Epithelial cell of prostate (primary cell): ENCODE measurements around the gene CD99L2.
"Not testable (repeated sequence)": the region's sequence is repeated elsewhere in the genome, so short reads cannot be mapped to it uniquely, and the experiment has no call there.

Source experiments
- DNase-seq: peaks from one replicate; pipeline ENCODE4 v3.0.0-alpha.2; 2011; ENCODE audit warnings: low read depth, low spot score
- H3K27ac ChIP-seq: fragments of 450-650 bp; 2 replicates; pipeline ENCODE4 v1.5.1; 2017; ENCODE audit warnings: mild to moderate bottlenecking

Gene CD99L2

GRCh38 chrX:150897421-150898320, 797 bp downstream of the CD99L2 start:
- no peak for DNase-seq
- peak overlapping the region; percentile 43 for H3K27ac ChIP-seq

GRCh38 chrX:150896632-150897031, 1.8 kb downstream of the CD99L2 start:
- H3K27ac ChIP-seq: no peak overlapping the region
- DNase-seq: no peak

DNA sequence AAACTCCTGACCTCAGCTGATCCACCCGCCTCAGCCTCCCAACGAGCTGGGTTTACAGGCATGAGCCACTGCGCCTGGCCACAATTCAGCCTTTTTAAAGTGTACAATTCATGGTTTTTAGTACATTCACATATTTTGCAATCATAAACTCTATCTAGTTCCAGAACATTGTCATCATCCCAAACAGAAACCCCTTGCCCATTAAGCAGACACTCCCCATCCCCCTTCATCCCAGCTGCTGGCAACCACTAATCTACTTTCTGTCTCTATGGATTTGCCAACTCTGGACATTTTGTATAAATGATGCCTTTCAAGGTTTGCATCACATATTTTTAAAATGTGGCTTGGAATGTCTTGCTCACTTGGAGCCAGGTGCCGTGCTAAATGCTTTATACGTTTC, 4.5 kb downstream of the CD99L2 start:
- H3K27ac ChIP-seq: no peak overlapping the region
- no peak for DNase-seq

DNA sequence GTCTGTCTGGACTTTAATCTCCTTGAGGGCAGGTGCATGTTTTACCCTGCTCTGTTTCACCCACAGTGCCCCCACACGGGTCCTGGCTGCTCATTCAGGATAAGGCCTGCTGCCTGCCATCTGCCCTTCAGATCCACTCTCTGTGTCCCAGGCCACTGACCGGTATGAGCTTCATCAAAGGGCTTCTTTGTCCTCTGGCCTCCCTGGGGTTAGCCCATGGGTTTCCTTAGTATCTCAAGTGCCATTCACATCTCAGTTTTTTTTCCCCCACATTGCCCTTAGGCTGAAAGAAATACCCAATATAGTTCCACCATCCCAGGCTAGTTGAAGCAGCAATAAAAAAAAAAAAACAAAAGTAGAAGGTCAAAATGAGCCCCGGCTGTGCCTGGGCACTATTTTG, 9.3 kb downstream of the CD99L2 start:
- no peak for DNase-seq
- no peak overlapping the region for H3K27ac ChIP-seq

GRCh38 chrX:150887906-150888465, 10.5 kb downstream of the CD99L2 start:
- DNase-seq: no peak
- peak overlapping the region; percentile 22 for H3K27ac ChIP-seq

DNA sequence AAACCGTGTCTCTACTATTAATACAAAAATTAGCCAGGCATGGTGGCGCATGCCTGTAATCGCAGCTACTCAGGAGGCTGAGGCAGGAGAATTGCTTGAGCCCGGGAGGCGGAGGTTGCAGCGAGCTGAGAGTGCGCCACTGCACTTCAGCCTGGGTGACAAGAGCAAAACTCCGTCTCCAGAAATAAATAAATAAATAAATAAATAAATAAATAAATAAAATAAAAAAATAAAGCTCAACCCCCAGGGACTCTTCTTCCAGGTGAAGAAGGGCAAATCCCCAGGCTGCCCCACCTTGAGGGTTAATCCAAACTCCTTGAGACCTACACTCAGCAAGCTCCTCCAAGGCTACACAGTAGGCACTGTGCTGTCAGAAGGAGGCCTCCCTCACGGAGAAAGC, 11.2 kb downstream of the CD99L2 start:
- DNase-seq, H3K27ac ChIP-seq: not testable (repeated sequence)

DNA sequence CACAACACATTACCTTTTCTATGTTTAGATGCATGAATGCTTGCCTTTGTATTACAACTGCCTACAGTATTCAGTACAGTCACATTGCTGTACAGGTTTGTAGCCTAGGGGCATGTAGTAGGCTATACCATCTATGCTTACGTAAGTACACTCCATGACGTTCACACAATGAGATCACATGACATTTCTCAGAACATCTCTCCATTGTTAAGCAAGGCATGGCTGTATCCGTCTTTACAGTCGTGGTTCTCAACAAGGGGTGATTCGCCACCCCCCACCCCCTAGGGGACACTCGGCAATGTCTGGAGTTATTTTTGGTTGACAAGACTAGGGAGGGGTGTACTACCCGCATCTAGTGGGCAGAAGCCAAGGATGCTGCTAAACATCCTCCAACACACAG, 12.1 kb downstream of the CD99L2 start:
- no peak overlapping the region for H3K27ac ChIP-seq
- no peak for DNase-seq

GRCh38 chrX:150880808-150881165, 17.7 kb downstream of the CD99L2 start:
- DNase-seq: no peak
- no peak overlapping the region for H3K27ac ChIP-seq

- DNase-seq: no peak
- no peak overlapping the region for H3K27ac ChIP-seq
These were observed 18.3 kb downstream of the CD99L2 start for GRCh38 chrX:150879855-150880807.

DNA sequence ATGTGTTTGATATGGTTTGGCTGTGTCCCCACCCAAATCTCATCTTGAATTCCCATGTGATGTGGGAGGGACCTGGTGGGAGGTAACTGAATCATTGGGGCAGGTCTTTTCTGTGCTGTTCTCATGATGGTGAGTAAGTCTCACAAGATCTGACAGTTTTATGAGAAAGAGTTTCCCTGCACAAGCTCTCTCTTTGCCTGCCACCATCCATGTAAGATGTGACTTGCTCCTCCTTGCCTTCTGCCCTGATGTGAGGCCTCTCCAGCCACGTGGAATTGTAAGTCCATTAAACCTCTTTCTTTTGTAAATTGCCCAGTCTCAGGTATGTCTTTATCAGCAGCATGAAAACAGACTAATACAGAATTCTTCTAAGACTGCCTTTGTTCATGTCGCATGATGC, 22.8 kb downstream of the CD99L2 start:
- H3K27ac ChIP-seq, DNase-seq: not testable (repeated sequence)

DNA sequence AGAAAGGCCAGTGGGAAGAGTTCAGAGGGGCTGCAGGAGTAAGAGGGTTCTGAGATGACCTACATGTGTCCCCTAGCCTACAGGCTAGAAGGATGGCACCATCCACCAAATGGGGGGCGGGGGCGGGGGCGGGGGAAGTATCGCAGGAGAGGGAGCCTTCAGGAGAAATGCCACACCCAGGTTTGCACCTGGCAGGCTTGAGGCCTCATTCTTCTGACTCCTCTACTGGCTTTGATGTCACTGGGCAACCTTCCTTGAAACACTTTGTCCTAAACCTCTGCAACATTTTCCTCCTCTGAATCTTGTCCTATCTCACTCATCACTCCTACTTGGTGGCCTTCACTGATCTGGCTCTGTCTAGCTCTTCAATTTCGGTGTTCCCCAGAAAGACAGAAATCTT, 24.0 kb downstream of the CD99L2 start:
- no peak for DNase-seq
- peak overlapping the region; percentile 56 for H3K27ac ChIP-seq

DNA sequence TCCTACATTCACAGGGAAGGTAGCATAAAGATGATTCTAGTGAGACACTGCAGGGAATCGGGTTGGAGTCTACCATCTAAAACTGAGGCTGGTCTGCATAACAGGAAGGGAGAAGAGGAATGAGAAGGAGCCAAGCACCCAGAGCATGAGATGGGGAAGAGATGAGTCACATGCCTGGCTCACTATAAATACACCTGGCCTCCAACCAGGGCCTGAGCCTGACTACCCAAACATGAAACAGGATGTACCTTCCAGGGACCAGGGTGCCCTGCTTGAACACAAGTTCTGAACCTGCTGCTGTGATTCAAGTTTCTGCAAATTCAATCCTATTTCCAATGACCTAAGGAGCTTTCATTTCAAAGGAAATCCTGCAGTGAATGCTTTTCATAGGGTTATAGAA, 24.9 kb downstream of the CD99L2 start:
- H3K27ac ChIP-seq: peak overlapping the region; percentile 56
- DNase-seq: peak; percentile 12

DNA sequence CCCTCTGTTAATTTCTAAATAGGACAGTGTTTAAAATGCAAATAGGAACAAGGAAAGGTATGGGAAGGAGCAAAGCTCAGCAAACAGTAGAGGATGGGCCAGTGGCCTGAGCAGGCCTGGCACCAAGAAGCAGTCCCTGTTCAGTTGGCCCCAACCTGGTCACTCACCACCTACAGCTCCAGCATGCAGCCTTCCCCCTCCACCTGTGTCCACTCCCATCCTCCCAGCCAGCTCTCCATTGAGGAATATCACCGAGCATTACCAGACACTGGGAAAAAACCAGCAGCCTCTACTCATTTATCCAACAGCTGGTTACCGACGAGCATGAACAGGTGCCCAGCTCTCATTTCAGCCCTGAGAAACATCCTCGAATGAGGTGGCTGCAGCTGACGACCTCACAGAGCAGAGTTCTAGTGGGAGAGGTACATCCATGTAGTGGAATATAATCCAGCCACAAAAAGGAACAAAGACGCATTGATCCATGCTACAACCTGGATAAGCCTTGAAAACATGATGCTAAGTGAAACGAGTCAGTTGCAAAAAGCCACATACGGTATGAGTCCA, 25.6 kb downstream of the CD99L2 start:
- DNase-seq: no peak
- H3K27ac ChIP-seq: no peak overlapping the region

GRCh38 chrX:150871341-150871811, 27.1 kb downstream of the CD99L2 start:
- H3K27ac ChIP-seq: no peak overlapping the region
- no peak for DNase-seq

DNA sequence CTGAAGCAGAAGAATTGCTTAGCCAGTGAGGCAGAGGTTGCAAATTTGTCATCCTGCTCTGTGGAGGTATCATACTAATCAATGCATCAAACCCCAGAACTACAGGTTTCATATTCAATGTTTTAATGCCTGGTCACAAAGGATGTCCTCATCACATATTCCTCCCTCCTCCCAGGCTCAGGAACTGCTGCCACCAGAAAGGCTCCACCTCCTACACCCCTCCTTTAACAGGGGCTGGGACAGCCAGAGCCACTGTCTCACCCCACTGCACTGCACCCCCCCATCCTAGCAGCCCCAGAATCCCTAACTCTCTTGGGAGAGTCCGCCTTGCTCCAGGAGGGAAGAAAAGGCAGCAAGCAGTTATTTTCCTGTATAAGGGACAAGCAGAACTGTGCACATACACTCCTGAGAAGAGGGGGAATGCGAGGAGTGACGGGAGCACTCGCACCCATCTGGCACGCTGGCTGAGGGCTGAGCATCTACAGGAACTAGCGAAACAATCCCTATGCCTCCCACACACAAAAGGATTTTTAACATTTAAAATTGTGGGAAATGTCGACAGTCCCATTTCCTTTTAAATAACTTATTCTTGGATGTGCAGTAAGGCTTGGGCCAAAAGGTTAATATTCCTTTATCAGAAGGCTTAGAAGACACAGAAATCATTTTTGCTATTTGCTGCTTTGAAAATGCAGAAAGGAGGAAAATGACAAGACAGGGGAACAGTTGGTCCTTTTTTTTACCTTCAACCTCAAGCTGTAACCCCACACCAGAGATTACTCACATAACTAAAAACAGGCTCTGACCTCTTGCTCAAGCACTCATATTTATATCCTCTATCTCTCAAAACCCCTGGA, 27.8 kb downstream of the CD99L2 start:
- no peak overlapping the region for H3K27ac ChIP-seq
- DNase-seq: no peak

GRCh38 chrX:150870029-150870428, 28.4 kb downstream of the CD99L2 start:
- no peak overlapping the region for H3K27ac ChIP-seq

DNA sequence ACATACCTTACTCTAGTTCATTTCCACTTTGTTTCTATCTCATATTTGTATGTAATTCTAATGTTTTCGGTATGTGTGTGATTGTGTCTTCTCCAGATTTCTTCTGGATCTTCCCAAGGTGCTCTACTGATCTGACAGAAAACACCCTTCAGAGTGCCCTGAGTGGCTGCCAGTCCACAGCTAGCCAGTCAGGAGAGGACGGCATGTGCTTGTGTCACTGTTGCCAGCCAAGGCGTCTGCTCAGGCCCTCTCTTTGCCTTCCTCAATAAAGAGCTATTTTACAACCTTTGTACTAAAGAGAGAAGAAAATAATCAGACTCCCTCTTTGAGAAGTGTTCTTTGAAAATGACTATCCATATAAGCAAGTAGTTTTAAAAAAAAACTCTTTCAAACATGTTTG, 29.0 kb downstream of the CD99L2 start:
- DNase-seq: no peak
- no peak overlapping the region for H3K27ac ChIP-seq

More at GRCh38 chrX:150870029-150870428, 28.4 kb downstream of the CD99L2 start:
- no peak for DNase-seq

GRCh38 chrX:150868625-150869024, 29.8 kb downstream of the CD99L2 start:
- no peak overlapping the region for H3K27ac ChIP-seq
- DNase-seq: no peak

DNA sequence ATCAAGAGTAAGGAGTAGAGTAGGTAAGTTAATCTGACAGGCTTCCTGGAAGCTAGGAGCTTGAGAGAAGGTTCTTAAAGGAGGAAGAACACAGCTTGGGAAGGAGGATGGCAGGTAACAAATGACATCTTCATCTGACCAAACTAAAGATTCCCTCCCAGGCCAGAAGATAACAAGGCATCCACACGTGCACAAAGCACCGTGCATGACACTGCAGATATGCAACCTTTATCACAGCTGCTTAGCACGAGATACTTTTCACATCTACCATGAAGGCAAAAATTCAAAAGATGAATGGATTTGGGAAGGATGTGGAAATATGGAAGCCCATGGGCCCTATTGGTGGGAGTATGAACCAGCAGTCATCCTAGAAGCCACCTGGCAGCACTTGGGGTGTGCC, 34.3 kb downstream of the CD99L2 start:
- no peak for DNase-seq
- no peak overlapping the region for H3K27ac ChIP-seq
